Measurements from ENCODE around the gene UPF3B.

UPF3B gene

GRCh38 chrX:119885554-119886428, 33.0 kb upstream of the UPF3B start:
- POLR2A ChIA-PET, result no interaction called here
- no peak overlapping the region for H3K27ac ChIP-seq (ENCODE audit: extremely low read depth, low read depth, low read length)
- no peak overlapping the region for H3K4me3 ChIP-seq (ENCODE audit: low read depth, low read length)
- CTCF ChIA-PET, result interaction anchor here (0.5 kb wide), 1 partner anchor 132 kb away, joined by 3 read pairs; no protein-coding TSS in a partner anchor
- no peaks in the 10 kb centered on the region for H3K9me3 ChIP-seq (ENCODE audit: control insufficient read depth, insufficient read depth, low read depth, low read length)
- H3K36me3 ChIP-seq (ENCODE audit: control insufficient read depth in 2 of 2, insufficient read depth in 1 of 2, low read length in 2 of 2), result no peaks in the 10 kb centered on the region
- TF ChIP-seq ZBTB44 (tag by site-specific recombination; IDR thresholded peaks at IDR 0.05), result no peak
- TF ChIP-seq ELK4 (IDR thresholded peaks at IDR 0.05; ENCODE audit: borderline replicate concordance, low read depth, low read length), result no peak
- TF ChIP-seq GLI2 (tag by site-specific recombination; IDR thresholded peaks at IDR 0.05; ENCODE audit: borderline replicate concordance, low read depth), result no peak
- TF ChIP-seq ZNF510 (tag by site-specific recombination; IDR thresholded peaks at IDR 0.05; ENCODE audit: insufficient replicate concordance), result no peak
- no peak for TF ChIP-seq KLF8 (tag by site-specific recombination; IDR thresholded peaks at IDR 0.05)
- no peak for TF ChIP-seq ZNF768 (tag by site-specific recombination; IDR thresholded peaks at IDR 0.05)
- no peak for TF ChIP-seq ZNF266 (tag by site-specific recombination; IDR thresholded peaks at IDR 0.05; ENCODE audit: low read depth)
- TF ChIP-seq KLF9 (tag by site-specific recombination; IDR thresholded peaks at IDR 0.05; ENCODE audit: low read depth), result no peak
- TF ChIP-seq SALL2 (tag by site-specific recombination; IDR thresholded peaks at IDR 0.05; ENCODE audit: borderline replicate concordance), result no peak
- TF ChIP-seq ZNF148 (tag by site-specific recombination; IDR thresholded peaks at IDR 0.05; ENCODE audit: borderline replicate concordance), result no peak
- 0 out of 2 replicates have a peak, but pooled peaks have one; percentile 18 for TF ChIP-seq SP3 (tag by site-specific recombination; IDR thresholded peaks at IDR 0.05)
- TF ChIP-seq ZNF16 (tag by site-specific recombination; IDR thresholded peaks at IDR 0.05; ENCODE audit: low read depth), result no peak
- peak; percentile 68 for TF ChIP-seq SP2 (tag by site-specific recombination; IDR thresholded peaks at IDR 0.05)
- TF ChIP-seq YY1 (tag by site-specific recombination; IDR thresholded peaks at IDR 0.05), result no peak
- TF ChIP-seq MZF1 (tag by site-specific recombination; IDR thresholded peaks at IDR 0.05; ENCODE audit: borderline replicate concordance), result peak; percentile 57; the same call in 1 of the 2 replicates
- TF ChIP-seq ZNF394 (tag by site-specific recombination; IDR thresholded peaks at IDR 0.05; ENCODE audit: borderline replicate concordance), result no peak
- no peak for TF ChIP-seq OSR2 (tag by site-specific recombination; IDR thresholded peaks at IDR 0.05)
- no peak for TF ChIP-seq ZBTB49 (tag by site-specific recombination; IDR thresholded peaks at IDR 0.05; ENCODE audit: low read depth)
- no peak for TF ChIP-seq ZBTB17 (tag by site-specific recombination; IDR thresholded peaks at IDR 0.05)
- TF ChIP-seq PATZ1 (tag by site-specific recombination; IDR thresholded peaks at IDR 0.05), result no peak
- TF ChIP-seq ZNF521 (tag by site-specific recombination; IDR thresholded peaks at IDR 0.05), result no peak
- no peaks in the 10 kb centered on the region for H3K4me1 ChIP-seq (ENCODE audit: control insufficient read depth, insufficient read depth, low read length)
